CD4-positive, alpha-beta T cell (primary cell): ENCODE data around the gene FECH. TPM values are rescaled to one million over a fixed set of nuclear protein-coding genes. Genes with fewer than 3 reads are reported as not detected.

Experiments used
- ATAC-seq: fragments of 200-7000 bp; cut with Tn5 transposase; one replicate; pipeline ENCODE4 v1.10.0; 2022; ENCODE audit warnings: mild to moderate bottlenecking; ENCODE audit not compliant: poor library complexity
- CTCF ChIA-PET: fragments of 350-600 bp; sonication (Branson Sonifier 250); formaldehyde crosslinking; loops from one replicate; lab custom pipeline; 2021; ENCODE audit warnings: antibody characterized with exemption, inconsistent platforms; lab: Charles Lee
- POLR2A ChIA-PET: fragments of 350-600 bp; sonication (Branson Sonifier 250); formaldehyde crosslinking; loops from one replicate; lab custom pipeline; 2021; ENCODE audit warnings: antibody characterized with exemption, inconsistent platforms; lab: Charles Lee
- DNase-seq, 14 experiments: peaks; one replicate each; pipeline ENCODE4 v3.0.0-alpha.2; 2013 to 2020; ENCODE audit warnings: mixed read lengths in 2 of 14
- H3K27ac ChIP-seq, 2 donors: one replicate each; pipeline versions ENCODE4 v1.5.1 to v1.7.0; 2013; ENCODE audit warnings: low read length in 2 of 2, low read depth in 1 of 2, mild to moderate bottlenecking in 1 of 2
- H3K27me3 ChIP-seq, 2 experiments: 1 replicate in 1 of 2; 2 replicates in 1 of 2; pipeline versions ENCODE4 v1.6.1 to v1.7.0; 2013; ENCODE audit warnings: low read length in 2 of 2, control low read depth in 1 of 2, mild to moderate bottlenecking in 1 of 2, moderate library complexity in 1 of 2; ENCODE audit not compliant: insufficient read depth in 2 of 2, control insufficient read depth in 1 of 2
- H3K36me3 ChIP-seq: one replicate; pipeline ENCODE4 v1.6.1; 2013; ENCODE audit warnings: low read length, control low read depth; ENCODE audit not compliant: insufficient read depth
- H3K4me1 ChIP-seq: one replicate; pipeline ENCODE4 v1.6.1; 2013; ENCODE audit warnings: low read length, control low read depth; ENCODE audit not compliant: insufficient read depth
- H3K4me3 ChIP-seq: one replicate; pipeline ENCODE4 v1.5.1; 2013; ENCODE audit warnings: mild to moderate bottlenecking, low read length, moderate library complexity
- H3K9me3 ChIP-seq, 2 experiments: 1 replicate in 1 of 2; 2 replicates in 1 of 2; pipeline versions ENCODE4 v1.6.1 to v1.7.0; 2013; ENCODE audit warnings: low read length in 2 of 2, mild to moderate bottlenecking in 2 of 2, control low read depth in 1 of 2, moderate library complexity in 1 of 2; ENCODE audit not compliant: control insufficient read depth in 1 of 2, insufficient read depth in 1 of 2
- H3K27ac Mint-ChIP-seq: one replicate; pipeline ENCODE4 v1.8.0; 2020; ENCODE audit warnings: mixed read lengths
- H3K27me3 Mint-ChIP-seq: one replicate; pipeline ENCODE4 v1.8.0; 2021; ENCODE audit warnings: mixed read lengths
- H3K36me3 Mint-ChIP-seq: one replicate; pipeline ENCODE4 v1.8.0; 2021; ENCODE audit warnings: low read depth, mixed read lengths
- H3K4me1 Mint-ChIP-seq: one replicate; pipeline ENCODE4 v1.8.0; 2021; ENCODE audit warnings: low read depth, mixed read lengths
- H3K4me3 Mint-ChIP-seq: one replicate; pipeline ENCODE4 v1.8.0; 2020; ENCODE audit warnings: mild to moderate bottlenecking, mixed read lengths
- H3K9me3 Mint-ChIP-seq: one replicate; pipeline ENCODE4 v1.8.0; 2020; ENCODE audit warnings: mixed read lengths
- intact Hi-C, 2 experiments: fragments of 100-400 bp; cut with DNase I in 1 of 2; cut with micrococcal nuclease in 1 of 2; formaldehyde crosslinking; loops; one replicate each; pipeline versions ENCODE4 v1.15.1 to v1.9.0; 2023 to 2025; cut with DNase I, micrococcal nuclease
- total RNA-seq, 174 experiments: library from RNA in 2 of 174; stranded (reverse) in 2 of 174; gene quantifications; one replicate each; pipeline ENCODE4 v1.2.3 and lab custom pipeline; 2021 to 2026
- TF ChIP-seq, protein P1 (sequence below): fragments of 200-600 bp; IDR thresholded peaks from one replicate; pipeline ENCODE4 v1.8.0; 2022; ENCODE audit warnings: antibody characterized with exemption, mild to moderate bottlenecking

FECH gene
- total RNA-seq, 2 experiments from 2014 or later: 7.5 to 8.1 TPM

DNA sequence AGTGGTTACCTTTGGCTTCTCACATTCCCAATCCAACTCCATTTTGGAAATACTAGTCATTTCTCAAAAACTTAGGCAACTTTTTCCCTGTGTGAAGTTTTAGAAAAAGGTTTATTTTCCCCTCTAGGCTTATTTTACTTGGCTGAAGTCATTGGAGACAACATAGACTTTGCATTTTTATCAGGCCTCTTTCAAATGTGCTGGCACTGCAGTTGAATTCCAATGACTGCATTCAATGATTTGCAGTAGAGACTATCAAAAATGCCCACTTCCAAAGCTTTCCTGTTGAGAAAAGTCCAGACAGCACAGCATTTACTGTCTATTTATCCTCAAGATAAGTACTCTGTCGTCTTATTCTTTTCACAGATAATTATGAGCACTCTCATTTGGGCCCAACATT is 81.3 kb downstream of the FECH start:
- H3K4me1 Mint-ChIP-seq: no peaks in the 10 kb centered on the region

DNA sequence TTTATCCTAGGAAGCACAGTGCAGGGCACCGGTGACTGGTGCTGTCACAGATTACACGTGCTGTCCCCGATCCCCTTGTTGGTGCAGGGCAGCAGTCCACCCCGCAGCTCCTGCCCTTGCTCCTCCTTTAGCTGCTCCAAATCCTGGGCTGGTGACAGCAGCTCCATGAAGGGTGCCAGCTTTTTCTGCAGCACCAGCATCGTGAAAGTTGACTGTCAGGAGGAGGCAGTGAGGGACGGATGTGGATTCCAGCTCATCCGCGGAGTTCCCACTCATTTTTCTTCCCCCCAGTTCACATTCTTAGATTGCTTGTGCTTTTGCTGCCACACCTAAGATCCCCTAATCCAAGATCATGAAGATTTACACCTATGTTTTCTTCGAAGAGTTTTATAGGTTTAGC is 83.9 kb downstream of the FECH start:
- Histone ChIP-seq H3K36me3 (no peaks in the 10 kb centered on the region), H3K27me3 (peaks cover 3 to 16% of the 10 kb centered on the region in 2 experiments), H3K9me3 (no peaks in the 10 kb centered on the region), H3K27ac (no peak overlapping the region), H3K4me3 (no peak overlapping the region), H3K4me1 (no peaks in the 10 kb centered on the region)
- Mint-ChIP-seq H3K4me1 (no peaks in the 10 kb centered on the region), H3K36me3 (no peaks in the 10 kb centered on the region), H3K9me3 (no peaks in the 10 kb centered on the region), H3K27me3 (peaks cover 28% of the 10 kb centered on the region), H3K4me3 (no peak overlapping the region), H3K27ac (no peak overlapping the region)
- TF ChIP-seq, protein P1, sequence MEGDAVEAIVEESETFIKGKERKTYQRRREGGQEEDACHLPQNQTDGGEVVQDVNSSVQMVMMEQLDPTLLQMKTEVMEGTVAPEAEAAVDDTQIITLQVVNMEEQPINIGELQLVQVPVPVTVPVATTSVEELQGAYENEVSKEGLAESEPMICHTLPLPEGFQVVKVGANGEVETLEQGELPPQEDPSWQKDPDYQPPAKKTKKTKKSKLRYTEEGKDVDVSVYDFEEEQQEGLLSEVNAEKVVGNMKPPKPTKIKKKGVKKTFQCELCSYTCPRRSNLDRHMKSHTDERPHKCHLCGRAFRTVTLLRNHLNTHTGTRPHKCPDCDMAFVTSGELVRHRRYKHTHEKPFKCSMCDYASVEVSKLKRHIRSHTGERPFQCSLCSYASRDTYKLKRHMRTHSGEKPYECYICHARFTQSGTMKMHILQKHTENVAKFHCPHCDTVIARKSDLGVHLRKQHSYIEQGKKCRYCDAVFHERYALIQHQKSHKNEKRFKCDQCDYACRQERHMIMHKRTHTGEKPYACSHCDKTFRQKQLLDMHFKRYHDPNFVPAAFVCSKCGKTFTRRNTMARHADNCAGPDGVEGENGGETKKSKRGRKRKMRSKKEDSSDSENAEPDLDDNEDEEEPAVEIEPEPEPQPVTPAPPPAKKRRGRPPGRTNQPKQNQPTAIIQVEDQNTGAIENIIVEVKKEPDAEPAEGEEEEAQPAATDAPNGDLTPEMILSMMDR: no peak
- POLR2A ChIA-PET: interaction anchor here (0.7 kb wide), 1 partner anchor 29 kb away, joined by 4 read pairs; no protein-coding TSS in a partner anchor
- no peak for ATAC-seq
- intact Hi-C loops: no loop called here
- DNase-seq: no peak
- CTCF ChIA-PET: no interaction called here

More for the DNA sequence above, 81.3 kb downstream of the FECH start:
- Mint-ChIP-seq H3K27me3 (peaks cover 41% of the 10 kb centered on the region), H3K9me3 (no peaks in the 10 kb centered on the region), H3K36me3 (no peaks in the 10 kb centered on the region), H3K4me3 (no peak overlapping the region), H3K27ac (no peak overlapping the region)
- Histone ChIP-seq H3K9me3 (no peaks in the 10 kb centered on the region), H3K27me3 (peaks cover 6 to 11% of the 10 kb centered on the region in 2 experiments), H3K4me1 (no peaks in the 10 kb centered on the region), H3K27ac (no peak overlapping the region), H3K4me3 (no peak overlapping the region), H3K36me3 (no peaks in the 10 kb centered on the region)
- TF ChIP-seq, protein P1: no peak
- DNase-seq (no peak), ATAC-seq (no peak)
- intact Hi-C loops: no loop called here
- POLR2A ChIA-PET: no interaction called here
- CTCF ChIA-PET: no interaction called here

DNA sequence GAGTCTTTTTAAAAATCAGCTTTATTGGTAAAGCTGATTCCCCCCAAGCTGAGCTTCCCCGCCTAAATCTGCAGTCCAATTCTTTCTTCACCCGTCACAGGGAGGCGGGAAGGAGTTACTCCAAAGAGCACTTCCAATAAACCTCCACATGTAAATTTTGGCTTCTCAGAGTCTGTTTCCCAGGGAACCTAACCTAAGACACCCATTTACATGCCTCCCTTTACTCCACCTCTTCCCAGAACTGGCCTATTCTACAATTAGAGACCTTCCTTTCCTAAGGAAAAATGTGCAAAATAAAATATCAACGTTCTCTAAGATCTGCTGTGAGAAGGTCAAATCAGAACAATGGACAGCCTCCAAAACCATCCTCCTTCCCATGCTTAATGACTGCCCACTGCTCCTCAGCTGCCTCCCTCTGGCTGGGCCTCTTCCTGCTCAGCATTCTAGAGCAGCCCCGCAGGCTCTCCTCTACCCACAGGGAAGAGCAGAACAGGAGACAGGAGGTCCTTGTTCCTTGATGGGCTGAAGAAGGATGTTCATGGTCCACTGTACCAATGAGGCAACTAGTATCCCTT is 87.7 kb downstream of the FECH start:
- ChIA-PET POLR2A (no interaction called here), CTCF (no interaction called here)
- Mint-ChIP-seq H3K27me3 (peaks cover 20% of the 10 kb centered on the region), H3K4me1 (no peaks in the 10 kb centered on the region), H3K36me3 (no peaks in the 10 kb centered on the region), H3K27ac (no peak overlapping the region), H3K4me3 (no peak overlapping the region), H3K9me3 (no peaks in the 10 kb centered on the region)
- Histone ChIP-seq H3K9me3 (no peaks in the 10 kb centered on the region), H3K4me3 (no peak overlapping the region), H3K36me3 (no peaks in the 10 kb centered on the region), H3K27me3 (peaks cover 0 to 9% of the 10 kb centered on the region in 2 experiments), H3K4me1 (no peaks in the 10 kb centered on the region), H3K27ac (no peak overlapping the region)
- intact Hi-C loops: no loop called here
- ATAC-seq (no peak), DNase-seq (no peak)
- TF ChIP-seq, protein P1: no peak

Other genes with a start within 250 kb of the FECH start
- gene ST8SIA3, start 234.1 kb downstream of the FECH start, total RNA-seq: not detected
- gene ONECUT2, start 151.3 kb downstream of the FECH start, total RNA-seq: not detected
- 10 to 100 TPM; 92.2 to 95.9 TPM for gene NARS1, start 35.1 kb upstream of the FECH start, total RNA-seq
- gene ATP8B1, start 216.6 kb upstream of the FECH start, total RNA-seq: not detected